B cell (primary cell): Measurements from ENCODE around the gene MARCOL. TPM values are rescaled to one million over a fixed set of nuclear protein-coding genes. Genes with fewer than 3 reads are reported as not detected.

Source experiments
- ATAC-seq: fragments of 200-7000 bp; cut with Tn5 transposase; one replicate; pipeline ENCODE4 v1.10.0; 2021; ENCODE audit warnings: low read depth, mild to moderate bottlenecking, moderate number of reproducible peaks, moderate library complexity
- CTCF ChIA-PET: fragments of 350-600 bp; sonication (Branson Sonifier 250); formaldehyde crosslinking; loops from one replicate; lab custom pipeline; 2021; ENCODE audit warnings: antibody characterized with exemption, inconsistent platforms; lab: Charles Lee
- POLR2A ChIA-PET: fragments of 350-600 bp; sonication (Branson Sonifier 250); formaldehyde crosslinking; loops from one replicate; lab custom pipeline; 2021; ENCODE audit warnings: antibody characterized with exemption; lab: Charles Lee
- DNase-seq: peaks from one replicate; pipeline ENCODE4 v3.0.0; 2013
- H2AFZ ChIP-seq: 2 replicates; pipeline ENCODE4 v1.6.1; 2012; ENCODE audit warnings: mild to moderate bottlenecking, low read depth, low read length; ENCODE audit not compliant: insufficient read depth, poor library complexity, severe bottlenecking
- H3K27ac ChIP-seq, 2 donors: 1 replicate in 1 of 2; 2 replicates in 1 of 2; pipeline ENCODE4 v1.5.1; 2012 to 2013; ENCODE audit warnings: low read length in 2 of 2, mild to moderate bottlenecking in 2 of 2, moderate library complexity in 1 of 2
- H3K27me3 ChIP-seq, 4 experiments: fragments of 200-600 bp in 1 of 4; sonication (generic) in 1 of 4; replicated peaks in 1 of 4; 1 replicate in 2 of 4; 2 replicates in 2 of 4; pipeline versions ENCODE4 v1.6.1 to v1.7.0; 2013 to 2016; ENCODE audit warnings: low read length in 3 of 4, mild to moderate bottlenecking in 2 of 4, mixed read lengths in 1 of 4, moderate library complexity in 1 of 4; ENCODE audit not compliant: insufficient read depth in 4 of 4, control insufficient read depth in 3 of 4; ENCODE audit errors: control extremely low read depth in 1 of 4
- H3K36me3 ChIP-seq, 2 experiments: replicated peaks in 1 of 2; 1 replicate in 1 of 2; 2 replicates in 1 of 2; pipeline versions ENCODE4 v1.6.1 to v1.7.1; 2013; ENCODE audit warnings: low read length in 1 of 2; ENCODE audit not compliant: insufficient read depth in 2 of 2, control insufficient read depth in 1 of 2; ENCODE audit errors: control extremely low read depth in 1 of 2, extremely low read depth in 1 of 2
- H3K4me1 ChIP-seq, 2 donors: fragments of 200-600 bp in 1 of 2; sonication (generic) in 1 of 2; 1 replicate in 1 of 2; 2 replicates in 1 of 2; pipeline versions ENCODE4 v1.5.1 to v1.6.1; 2013 to 2017; ENCODE audit warnings: low read length in 2 of 2; ENCODE audit not compliant: control insufficient read depth in 2 of 2, insufficient read depth in 2 of 2
- H3K4me2 ChIP-seq: replicated peaks from 2 replicates; pipeline ENCODE3; 2012; ENCODE audit warnings: mild to moderate bottlenecking, low read depth, low read length; ENCODE audit not compliant: poor library complexity, severe bottlenecking
- H3K4me3 ChIP-seq, 5 experiments: fragments of 200-600 bp in 1 of 5; sonication (generic) in 1 of 5; 1 replicate in 3 of 5; 2 replicates in 2 of 5; pipeline versions ENCODE4 v1.5.1 to v1.7.0; 2011 to 2016; ENCODE audit warnings: low read length in 4 of 5, mild to moderate bottlenecking in 4 of 5, low read depth in 2 of 5, control low read depth in 1 of 5, moderate library complexity in 1 of 5; ENCODE audit not compliant: insufficient read depth in 1 of 5; ENCODE audit errors: control extremely low read depth in 1 of 5, extremely low read depth in 1 of 5
- H3K79me2 ChIP-seq: fragments of 200-600 bp; sonication (generic); one replicate; pipeline ENCODE4 v1.6.0; 2016; ENCODE audit warnings: low read length; ENCODE audit not compliant: control insufficient read depth, insufficient read depth
- H3K9ac ChIP-seq: fragments of 200-600 bp; sonication (generic); 2 replicates; pipeline ENCODE4 v1.6.1; 2017; ENCODE audit warnings: mild to moderate bottlenecking, low read length, moderate library complexity
- H3K9me3 ChIP-seq, 3 donors: one replicate each; pipeline versions ENCODE4 v1.6.1 to v1.7.1; 2013; ENCODE audit warnings: low read length in 2 of 3; ENCODE audit not compliant: control insufficient read depth in 2 of 3, insufficient read depth in 1 of 3; ENCODE audit errors: control extremely low read depth in 1 of 3
- H4K20me1 ChIP-seq: 2 replicates; pipeline ENCODE4 v1.6.0; 2012; ENCODE audit warnings: mild to moderate bottlenecking, low read length; ENCODE audit not compliant: insufficient read depth, control insufficient read depth, poor library complexity, severe bottlenecking
- H3K27ac Mint-ChIP-seq: one replicate; pipeline ENCODE4 v1.8.0; 2021; ENCODE audit warnings: mixed read lengths
- H3K27me3 Mint-ChIP-seq: one replicate; pipeline ENCODE4 v1.8.0; 2021; ENCODE audit warnings: mixed read lengths
- H3K4me1 Mint-ChIP-seq: one replicate; pipeline ENCODE4 v1.8.0; 2021; ENCODE audit warnings: mixed read lengths
- H3K4me3 Mint-ChIP-seq: one replicate; pipeline ENCODE4 v1.8.0; 2021; ENCODE audit warnings: mixed read lengths
- H3K9me3 Mint-ChIP-seq: one replicate; pipeline ENCODE4 v1.8.0; 2022; ENCODE audit warnings: mixed read lengths; ENCODE audit not compliant: insufficient read depth
- EZH2 ChIP-seq: IDR thresholded peaks from 2 replicates; pipeline ENCODE4 v1.6.1; 2012; ENCODE audit warnings: borderline replicate concordance, low read depth, mild to moderate bottlenecking, moderate library complexity, low read length; ENCODE audit not compliant: insufficient read depth, poor library complexity, severe bottlenecking
- WGBS: methylation state at CpG from one replicate; pipeline ENCODE4 v1.1.5; 2013; ENCODE audit warnings: missing lambda C conversion rate; ENCODE audit not compliant: insufficient coverage; 5-methylcytosine and 5-hydroxymethylcytosine counted together
- intact Hi-C: fragments of 100-400 bp; cut with micrococcal nuclease; formaldehyde crosslinking; loops from one replicate; pipeline ENCODE4 v1.10.0; 2022
- polyA plus RNA-seq: library from polyadenylated mRNA; depleted of rRNA; stranded (reverse); fragments of >200 nt; gene quantifications from 2 replicates; pipeline ENCODE4 v1.2.3, GENCODE V29; 2012
- total RNA-seq, 2 donors: library from RNA; stranded (reverse); fragments of 120-200 nt in 1 of 2; gene quantifications; 1 replicate in 1 of 2; 2 replicates in 1 of 2; pipeline versions ENCODE4 v1.2.3 to v1.2.4, GENCODE V29; 2013 to 2022
- TF ChIP-seq, protein P1 (sequence below): fragments of 200-600 bp; IDR thresholded peaks from one replicate; pipeline ENCODE4 v1.8.0; 2022; ENCODE audit warnings: antibody characterized with exemption, mild to moderate bottlenecking

MARCOL gene
- total and polyA plus RNA-seq, 2 donors (not counting 1 experiment from before 2014, with no cell fraction given), result not detected

DNA sequence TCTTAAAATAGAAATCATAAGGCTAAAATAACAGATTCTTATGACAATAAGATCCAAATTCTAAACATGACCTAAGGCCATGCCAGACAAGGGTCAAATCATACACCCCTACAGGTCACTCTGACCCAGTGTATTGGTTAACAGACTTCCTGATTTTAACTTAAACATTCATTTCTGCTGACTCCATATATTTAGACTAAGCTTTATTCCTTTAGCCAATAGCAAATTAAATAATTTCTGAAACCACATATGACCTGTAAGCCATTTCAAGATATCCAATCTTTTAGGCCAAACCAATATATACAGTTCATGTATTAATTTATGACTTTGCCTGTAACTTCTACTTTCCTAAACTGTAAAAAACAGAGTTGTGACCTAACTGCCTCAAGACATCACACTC lies 22.9 kb downstream of the MARCOL start:
- Histone ChIP-seq H3K27ac (no peak overlapping the region), H3K9ac (no peak overlapping the region), H2AFZ (no peak overlapping the region), H3K79me2 (no peaks in the 10 kb centered on the region), H3K9me3 (peaks cover 0 to 12% (median 9%) of the 10 kb centered on the region in 3 donors), H3K4me3 (no peak overlapping the region), H4K20me1 (no peaks in the 10 kb centered on the region), H3K36me3 (no peaks in the 10 kb centered on the region), H3K27me3 (no peaks in the 10 kb centered on the region), H3K4me1 (no peaks in the 10 kb centered on the region), H3K4me2 (no peak overlapping the region)
- Mint-ChIP-seq H3K4me1 (no peaks in the 10 kb centered on the region), H3K27ac (no peak overlapping the region), H3K27me3 (no peaks in the 10 kb centered on the region), H3K4me3 (no peak overlapping the region), H3K9me3 (peaks cover 22% of the 10 kb centered on the region)
- CTCF ChIA-PET, result no interaction called here
- DNase-seq (no peak), ATAC-seq (no peak)
- POLR2A ChIA-PET, result no interaction called here
- intact Hi-C loops, result no loop called here
- TF ChIP-seq, protein P1, sequence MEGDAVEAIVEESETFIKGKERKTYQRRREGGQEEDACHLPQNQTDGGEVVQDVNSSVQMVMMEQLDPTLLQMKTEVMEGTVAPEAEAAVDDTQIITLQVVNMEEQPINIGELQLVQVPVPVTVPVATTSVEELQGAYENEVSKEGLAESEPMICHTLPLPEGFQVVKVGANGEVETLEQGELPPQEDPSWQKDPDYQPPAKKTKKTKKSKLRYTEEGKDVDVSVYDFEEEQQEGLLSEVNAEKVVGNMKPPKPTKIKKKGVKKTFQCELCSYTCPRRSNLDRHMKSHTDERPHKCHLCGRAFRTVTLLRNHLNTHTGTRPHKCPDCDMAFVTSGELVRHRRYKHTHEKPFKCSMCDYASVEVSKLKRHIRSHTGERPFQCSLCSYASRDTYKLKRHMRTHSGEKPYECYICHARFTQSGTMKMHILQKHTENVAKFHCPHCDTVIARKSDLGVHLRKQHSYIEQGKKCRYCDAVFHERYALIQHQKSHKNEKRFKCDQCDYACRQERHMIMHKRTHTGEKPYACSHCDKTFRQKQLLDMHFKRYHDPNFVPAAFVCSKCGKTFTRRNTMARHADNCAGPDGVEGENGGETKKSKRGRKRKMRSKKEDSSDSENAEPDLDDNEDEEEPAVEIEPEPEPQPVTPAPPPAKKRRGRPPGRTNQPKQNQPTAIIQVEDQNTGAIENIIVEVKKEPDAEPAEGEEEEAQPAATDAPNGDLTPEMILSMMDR, result no peak
- no peak for TF ChIP-seq EZH2

DNA sequence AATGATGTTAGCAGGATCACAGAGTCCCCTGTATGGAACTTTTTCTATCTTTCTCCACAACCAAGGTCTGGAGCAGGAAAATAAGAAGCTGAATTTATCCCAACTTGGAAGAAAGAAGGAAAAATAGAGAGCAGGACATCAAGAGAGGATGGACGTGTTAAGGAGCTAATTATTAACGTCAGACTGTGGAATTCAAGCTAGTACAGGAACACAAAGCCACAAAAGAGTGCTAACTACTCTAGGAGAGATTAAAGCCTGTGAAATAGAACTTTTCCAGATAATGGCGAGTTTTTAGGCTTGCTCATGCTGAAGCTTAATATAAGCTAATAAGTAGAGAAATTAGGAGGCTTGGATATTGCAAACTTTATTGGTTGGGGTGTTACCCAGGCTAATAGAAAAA lies 29.6 kb downstream of the MARCOL start:
- intact Hi-C loops, result no loop called here
- H3K27me3 Mint-ChIP-seq, result no peaks in the 10 kb centered on the region
- POLR2A ChIA-PET, result no interaction called here
- Histone ChIP-seq H2AFZ (no peak overlapping the region), H4K20me1 (no peaks in the 10 kb centered on the region), H3K4me2 (no peak overlapping the region), H3K27me3 (no peaks in the 10 kb centered on the region), H3K27ac (no peak overlapping the region), H3K9me3 (no peaks in the 10 kb centered on the region), H3K9ac (no peak overlapping the region), H3K4me1 (no peaks in the 10 kb centered on the region), H3K36me3 (no peaks in the 10 kb centered on the region), H3K79me2 (no peaks in the 10 kb centered on the region), H3K4me3 (no peak overlapping the region)
- ATAC-seq (no peak), DNase-seq (no peak)
- no peaks in the 10 kb centered on the region for H3K4me1 Mint-ChIP-seq
- no peak overlapping the region for H3K4me3 Mint-ChIP-seq
- CTCF ChIA-PET, result no interaction called here
- peaks cover 5% of the 10 kb centered on the region for H3K9me3 Mint-ChIP-seq
- H3K27ac Mint-ChIP-seq, result no peak overlapping the region
- TF ChIP-seq, protein P1, result no peak
- TF ChIP-seq EZH2, result no peak
- WGBS, result 88% methylated on average over 2 of the region's 3 CpGs
